Parathyroid adenoma (tissue), 2 donors: Measurements from ENCODE around the gene VAV1.
A peak's percentile ranks its signal among the peaks of the same experiment; 100 is the strongest.
"Not testable (repeated sequence)": the region's sequence is repeated elsewhere in the genome, so short reads cannot be mapped to it uniquely, and the experiment has no call there.

Experiments
- H2AFZ ChIP-seq: fragments of 300-600 bp; sonication (generic); one replicate; pipeline ENCODE4 v1.7.0; 2017; ENCODE audit warnings: antibody characterized with exemption, mild to moderate bottlenecking
- H3K27ac ChIP-seq: fragments of 300-600 bp; sonication (generic); one replicate; pipeline ENCODE4 v1.7.0; 2017
- H3K27me3 ChIP-seq: fragments of 300-600 bp; sonication (generic); one replicate; pipeline ENCODE4 v1.7.0; 2017; ENCODE audit warnings: low read length; ENCODE audit not compliant: control insufficient read depth, insufficient read depth
- H3K36me3 ChIP-seq: fragments of 300-600 bp; sonication (generic); one replicate; pipeline ENCODE4 v1.7.0; 2017; ENCODE audit warnings: low read length; ENCODE audit not compliant: control insufficient read depth, insufficient read depth
- H3K4me1 ChIP-seq: fragments of 300-600 bp; sonication (generic); one replicate; pipeline ENCODE4 v1.7.0; 2017; ENCODE audit warnings: control low read depth
- H3K4me2 ChIP-seq: fragments of 300-600 bp; sonication (generic); one replicate; pipeline ENCODE4 v1.7.0; 2017; ENCODE audit warnings: low read length
- H3K4me3 ChIP-seq: fragments of 300-600 bp; sonication (generic); one replicate; pipeline ENCODE4 v1.7.0; 2017; ENCODE audit warnings: low read depth, low read length
- H3K79me2 ChIP-seq: fragments of 300-600 bp; sonication (generic); one replicate; pipeline ENCODE4 v1.7.0; 2017; ENCODE audit warnings: control low read depth
- H3K9ac ChIP-seq: fragments of 300-600 bp; sonication (generic); one replicate; pipeline ENCODE4 v1.7.0; 2017; ENCODE audit warnings: mild to moderate bottlenecking
- H3K9me3 ChIP-seq: fragments of 300-600 bp; sonication (generic); one replicate; pipeline ENCODE4 v1.7.0; 2017; ENCODE audit warnings: low read length; ENCODE audit not compliant: control insufficient read depth
- CTCF ChIP-seq: fragments of 300-600 bp; sonication (generic); IDR thresholded peaks from one replicate; pipeline ENCODE4 v1.7.0; 2017; ENCODE audit warnings: antibody characterized with exemption, mild to moderate bottlenecking
- donor health status: primary hyperparathyroidism.

VAV1 gene

GRCh38 chr19:6826281-6826920 is 53.9 kb downstream of the VAV1 start:
- no peaks in the 10 kb centered on the region for H3K36me3 ChIP-seq
- TF ChIP-seq CTCF = no peak
- no peak overlapping the region for H2AFZ ChIP-seq

GRCh38 chr19:6828306-6828697 is 55.8 kb downstream of the VAV1 start:
- H3K27ac ChIP-seq = no peak overlapping the region
- H3K79me2 ChIP-seq = no peaks in the 10 kb centered on the region
- TF ChIP-seq CTCF = no peak
- no peaks in the 10 kb centered on the region for H3K36me3 ChIP-seq
- no peaks in the 10 kb centered on the region for H3K9me3 ChIP-seq
- peak overlapping the region; percentile 65 for H3K4me2 ChIP-seq
- peak overlapping the region; percentile 69 for H2AFZ ChIP-seq
- peak overlapping the region; percentile 43 for H3K4me3 ChIP-seq
- H3K4me1 ChIP-seq = peaks cover 2% of the 10 kb centered on the region
- no peaks in the 10 kb centered on the region for H3K27me3 ChIP-seq
- H3K9ac ChIP-seq = no peak overlapping the region

More at GRCh38 chr19:6826281-6826920, 53.9 kb downstream of the VAV1 start:
- Histone ChIP-seq H3K9me3 (no peaks in the 10 kb centered on the region), H3K4me3 (no peak overlapping the region), H3K79me2 (no peaks in the 10 kb centered on the region), H3K9ac (no peak overlapping the region), H3K27me3 (no peaks in the 10 kb centered on the region), H3K4me1 (peaks cover 2% of the 10 kb centered on the region), H3K27ac (no peak overlapping the region), H3K4me2 (no peak overlapping the region)

GRCh38 chr19:6828698-6829633 is 56.5 kb downstream of the VAV1 start:
- no peaks in the 10 kb centered on the region for H3K27me3 ChIP-seq
- H3K4me3 ChIP-seq = peak overlapping the region; percentile 43

GRCh38 chr19:6829829-6830228 is 57.3 kb downstream of the VAV1 start:
- H3K4me3 ChIP-seq, H2AFZ ChIP-seq, H3K9ac ChIP-seq, H3K27ac ChIP-seq, H3K79me2 ChIP-seq, H3K4me2 ChIP-seq, H3K36me3 ChIP-seq, H3K9me3 ChIP-seq, H3K4me1 ChIP-seq, H3K27me3 ChIP-seq: not testable (repeated sequence)

More at GRCh38 chr19:6828698-6829633, 56.5 kb downstream of the VAV1 start:
- no peaks in the 10 kb centered on the region for H3K9me3 ChIP-seq
- no peaks in the 10 kb centered on the region for H3K36me3 ChIP-seq
- no peak overlapping the region for H3K27ac ChIP-seq
- H3K9ac ChIP-seq = no peak overlapping the region
- H3K79me2 ChIP-seq = no peaks in the 10 kb centered on the region
- TF ChIP-seq CTCF = no peak
- H3K4me1 ChIP-seq = peaks cover 2% of the 10 kb centered on the region
- H2AFZ ChIP-seq = peak overlapping the region; percentile 69
- peak overlapping the region; percentile 65 for H3K4me2 ChIP-seq

GRCh38 chr19:6831084-6831483 is 58.6 kb downstream of the VAV1 start:
- not testable (repeated sequence) for H3K9me3 ChIP-seq, H3K27me3 ChIP-seq, H3K79me2 ChIP-seq, H3K4me1 ChIP-seq, H3K4me2 ChIP-seq, H3K27ac ChIP-seq, H3K4me3 ChIP-seq, H3K9ac ChIP-seq, H2AFZ ChIP-seq, H3K36me3 ChIP-seq
